HG02571 (cell line): ENCODE measurements around the gene NEURL3.
"Not testable (repeated sequence)": the region's sequence is repeated elsewhere in the genome, so short reads cannot be mapped to it uniquely, and the experiment has no call there.

Source experiments
- ATAC-seq: cut with Tn5 transposase; IDR thresholded peaks from one replicate; pipeline ENCODE4 v1.9.1; 2021; ENCODE audit warnings: mild to moderate bottlenecking, moderate library complexity; ENCODE audit not compliant: unreplicated experiment

NEURL3 gene

GRCh38 chr2:96505231-96505889 lies at the start of gene NEURL3:
Gene NEURL3, minus strand, starts transcription at chr2:96505357. Its CDS starts 71 bp downstream, at chr2:96505286.
- ATAC-seq: no peak

GRCh38 chr2:96554293-96555145 lies 49.4 kb upstream of the NEURL3 start:
- no peak for ATAC-seq

- ATAC-seq: not testable (repeated sequence)
These were observed 48.8 kb upstream of the NEURL3 start for GRCh38 chr2:96553957-96554292.

GRCh38 chr2:96553176-96553956 lies 48.2 kb upstream of the NEURL3 start:
- ATAC-seq: no peak

GRCh38 chr2:96552315-96553175 lies 47.4 kb upstream of the NEURL3 start:
- ATAC-seq: no peak

GRCh38 chr2:96551605-96552314 lies 46.6 kb upstream of the NEURL3 start:
- no peak for ATAC-seq

- ATAC-seq: no peak
These were observed 45.8 kb upstream of the NEURL3 start for GRCh38 chr2:96550787-96551604.

- no peak for ATAC-seq
These were observed 45.0 kb upstream of the NEURL3 start for GRCh38 chr2:96549967-96550786.

- no peak for ATAC-seq
These were observed 44.3 kb upstream of the NEURL3 start for GRCh38 chr2:96549466-96549785.

GRCh38 chr2:96548558-96549465 lies 43.7 kb upstream of the NEURL3 start:
- no peak for ATAC-seq

- no peak for ATAC-seq
These were observed 42.6 kb upstream of the NEURL3 start for GRCh38 chr2:96547731-96548171.

GRCh38 chr2:96547203-96547641 lies 42.1 kb upstream of the NEURL3 start:
- no peak for ATAC-seq

GRCh38 chr2:96546797-96547196 lies 41.6 kb upstream of the NEURL3 start:
- no peak for ATAC-seq

GRCh38 chr2:96546321-96546720 lies 41.2 kb upstream of the NEURL3 start:
- no peak for ATAC-seq

- ATAC-seq: no peak
These were observed 37.3 kb upstream of the NEURL3 start for GRCh38 chr2:96542357-96542977.

GRCh38 chr2:96541398-96542152 lies 36.4 kb upstream of the NEURL3 start:
- no peak for ATAC-seq
